ENCODE measurements around the gene MORN1.

DNA sequence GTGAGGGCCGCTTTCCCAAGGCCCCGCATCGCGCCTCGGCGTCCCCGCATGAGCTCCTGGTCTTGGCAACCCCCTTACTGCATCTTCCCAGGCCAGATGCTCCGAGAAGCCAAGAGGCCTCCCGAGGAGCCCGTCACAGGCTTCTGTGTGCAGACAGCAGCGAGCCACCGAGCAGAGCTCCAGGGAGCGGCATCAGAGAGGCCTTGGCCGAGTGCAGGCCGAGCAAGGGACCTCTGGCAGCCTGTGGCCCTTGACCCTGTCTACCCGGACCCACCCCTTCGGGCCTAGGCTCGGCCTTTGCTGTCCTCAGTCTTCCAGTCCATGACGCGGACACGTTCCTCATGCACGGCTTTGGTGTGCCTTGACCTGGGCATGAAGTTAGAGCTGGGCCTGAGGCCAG is 63.5 kb downstream of the MORN1 start:
- TF ChIP-seq CTCF (IDR thresholded peaks at IDR 0.05), result no peak
- no peak for TF ChIP-seq EP300 (IDR thresholded peaks at IDR 0.05)
